ENCODE results near the gene RBM33.

DNA sequence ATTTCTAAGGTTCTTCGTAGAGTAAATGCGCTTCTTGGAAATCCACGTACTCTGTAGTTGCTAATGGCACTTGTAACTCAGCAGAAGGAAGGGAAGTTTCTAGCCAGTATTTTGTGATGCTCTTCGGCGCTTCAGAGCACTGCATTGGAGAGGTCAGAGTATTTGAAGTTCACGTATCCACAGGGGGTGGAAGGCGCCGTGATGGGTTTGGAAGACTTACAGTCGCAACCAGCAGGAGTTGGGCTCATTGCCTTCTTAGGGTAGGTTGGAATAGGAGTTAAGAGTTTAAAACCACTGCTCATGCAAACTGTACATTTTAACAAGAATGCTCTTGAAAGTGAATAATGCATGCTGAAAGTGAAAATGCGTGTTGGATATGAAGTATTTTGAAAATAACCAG, 118.7 kb downstream of the RBM33 start:
- TF ChIP-seq CTCF (IDR thresholded peaks at IDR 0.05) (no peak), POLR2AphosphoS5 (IDR thresholded peaks at IDR 0.05; ENCODE audit: low read depth, low read length) (no peak), SIN3A (IDR thresholded peaks at IDR 0.05; ENCODE audit: borderline replicate concordance, insufficient read depth, low read depth, low read length) (no peak), TCF7L2 (IDR thresholded peaks at IDR 0.05; ENCODE audit: low read depth, low read length) (no peak)
- TF ChIP-seq, protein P1, sequence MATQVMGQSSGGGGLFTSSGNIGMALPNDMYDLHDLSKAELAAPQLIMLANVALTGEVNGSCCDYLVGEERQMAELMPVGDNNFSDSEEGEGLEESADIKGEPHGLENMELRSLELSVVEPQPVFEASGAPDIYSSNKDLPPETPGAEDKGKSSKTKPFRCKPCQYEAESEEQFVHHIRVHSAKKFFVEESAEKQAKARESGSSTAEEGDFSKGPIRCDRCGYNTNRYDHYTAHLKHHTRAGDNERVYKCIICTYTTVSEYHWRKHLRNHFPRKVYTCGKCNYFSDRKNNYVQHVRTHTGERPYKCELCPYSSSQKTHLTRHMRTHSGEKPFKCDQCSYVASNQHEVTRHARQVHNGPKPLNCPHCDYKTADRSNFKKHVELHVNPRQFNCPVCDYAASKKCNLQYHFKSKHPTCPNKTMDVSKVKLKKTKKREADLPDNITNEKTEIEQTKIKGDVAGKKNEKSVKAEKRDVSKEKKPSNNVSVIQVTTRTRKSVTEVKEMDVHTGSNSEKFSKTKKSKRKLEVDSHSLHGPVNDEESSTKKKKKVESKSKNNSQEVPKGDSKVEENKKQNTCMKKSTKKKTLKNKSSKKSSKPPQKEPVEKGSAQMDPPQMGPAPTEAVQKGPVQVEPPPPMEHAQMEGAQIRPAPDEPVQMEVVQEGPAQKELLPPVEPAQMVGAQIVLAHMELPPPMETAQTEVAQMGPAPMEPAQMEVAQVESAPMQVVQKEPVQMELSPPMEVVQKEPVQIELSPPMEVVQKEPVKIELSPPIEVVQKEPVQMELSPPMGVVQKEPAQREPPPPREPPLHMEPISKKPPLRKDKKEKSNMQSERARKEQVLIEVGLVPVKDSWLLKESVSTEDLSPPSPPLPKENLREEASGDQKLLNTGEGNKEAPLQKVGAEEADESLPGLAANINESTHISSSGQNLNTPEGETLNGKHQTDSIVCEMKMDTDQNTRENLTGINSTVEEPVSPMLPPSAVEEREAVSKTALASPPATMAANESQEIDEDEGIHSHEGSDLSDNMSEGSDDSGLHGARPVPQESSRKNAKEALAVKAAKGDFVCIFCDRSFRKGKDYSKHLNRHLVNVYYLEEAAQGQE (IDR thresholded peaks at IDR 0.05; ENCODE audit: insufficient read depth in 1 of 2, low read depth in 2 of 2, low read length in 1 of 2) = no peak
